MM.1S (cell line): ENCODE data around the gene ZNF142.

Source experiments
- DNase-seq: peaks from one replicate; pipeline ENCODE4 v3.0.0-alpha.2; 2015
- H2AFZ ChIP-seq: fragments of 300-600 bp; sonication (generic); 2 replicates; pipeline ENCODE4 v1.6.0; 2016; ENCODE audit warnings: antibody characterized with exemption, low read length
- H3F3A ChIP-seq: fragments of 300-600 bp; sonication (generic); 2 replicates; pipeline ENCODE4 v1.6.1; 2016; ENCODE audit warnings: mild to moderate bottlenecking, antibody characterized with exemption, low read length, moderate library complexity, mixed read lengths; ENCODE audit not compliant: insufficient read depth
- H3K27ac ChIP-seq: fragments of 300-600 bp; sonication (generic); 2 replicates; pipeline ENCODE4 v1.5.1; 2016; ENCODE audit warnings: mild to moderate bottlenecking, low read length
- H3K27me3 ChIP-seq: fragments of 300-600 bp; sonication (generic); replicated peaks from 2 replicates; pipeline ENCODE4 v1.6.0; 2016; ENCODE audit warnings: low read length; ENCODE audit not compliant: insufficient read depth
- H3K36me3 ChIP-seq: fragments of 300-600 bp; sonication (generic); replicated peaks from 2 replicates; pipeline ENCODE4 v1.6.1; 2016; ENCODE audit warnings: mild to moderate bottlenecking, low read length, mixed read lengths; ENCODE audit not compliant: insufficient read depth
- H3K4me1 ChIP-seq: fragments of 300-600 bp; sonication (generic); 2 replicates; pipeline ENCODE4 v1.6.1; 2016; ENCODE audit warnings: low read length, mixed read lengths
- H3K4me2 ChIP-seq: fragments of 300-600 bp; sonication (generic); 2 replicates; pipeline ENCODE4 v1.6.0; 2016; ENCODE audit warnings: low read depth, low read length
- H3K4me3 ChIP-seq: fragments of 300-600 bp; sonication (generic); 2 replicates; pipeline ENCODE4 v1.5.1; 2016; ENCODE audit warnings: low read length, mixed read lengths
- H3K79me2 ChIP-seq: fragments of 300-600 bp; sonication (generic); 2 replicates; pipeline ENCODE4 v1.6.1; 2016; ENCODE audit warnings: mixed run types, low read length, mixed read lengths
- H3K9ac ChIP-seq: fragments of 300-600 bp; sonication (generic); 2 replicates; pipeline ENCODE4 v1.6.1; 2016; ENCODE audit warnings: low read length, mixed read lengths
- H3K9me2 ChIP-seq: fragments of 300-600 bp; sonication (generic); replicated peaks from 2 replicates; pipeline ENCODE4 v1.6.1; 2016; ENCODE audit warnings: mild to moderate bottlenecking, low read length, mixed read lengths; ENCODE audit not compliant: insufficient read depth
- H3K9me3 ChIP-seq: fragments of 300-600 bp; sonication (generic); replicated peaks from 2 replicates; pipeline ENCODE4 v1.6.1; 2016; ENCODE audit warnings: mild to moderate bottlenecking, low read length, mixed read lengths; ENCODE audit not compliant: insufficient read depth
- H4K20me1 ChIP-seq: fragments of 300-600 bp; sonication (generic); 2 replicates; pipeline ENCODE4 v1.6.1; 2016; ENCODE audit warnings: mild to moderate bottlenecking, low read length, moderate library complexity, mixed read lengths; ENCODE audit not compliant: insufficient read depth
- CTCF ChIP-seq: fragments of 300-600 bp; sonication (generic); IDR thresholded peaks from 2 replicates; pipeline ENCODE4 v1.5.1; 2016; ENCODE audit warnings: antibody characterized with exemption, low read length, mixed read lengths
- EZH2 ChIP-seq: fragments of 300-600 bp; sonication (generic); optimal IDR thresholded peaks from 2 replicates; pipeline ENCODE3; 2017; ENCODE audit warnings: low read depth, mild to moderate bottlenecking, antibody characterized with exemption, low read length, mixed read lengths
- EZH2phosphoT487 ChIP-seq: fragments of 300-600 bp; sonication (generic); IDR thresholded peaks from 2 replicates; pipeline ENCODE4 v1.6.1; 2018; ENCODE audit warnings: antibody characterized with exemption, low read length

ZNF142 gene

GRCh38 chr2:218618102-218618860 lies 41.1 kb downstream of the ZNF142 start:
- H2AFZ ChIP-seq, result no peak overlapping the region
- DNase-seq, result no peak
- TF ChIP-seq CTCF (peak; percentile 20), EZH2 (no peak), EZH2phosphoT487 (no peak)
- no peaks in the 10 kb centered on the region for H3K4me1 ChIP-seq
- H3K9me2 ChIP-seq, result no peaks in the 10 kb centered on the region
- no peak overlapping the region for H3K4me2 ChIP-seq
- H3K79me2 ChIP-seq, result no peaks in the 10 kb centered on the region
- H3K9ac ChIP-seq, result no peak overlapping the region
- no peak overlapping the region for H3K27ac ChIP-seq
- H4K20me1 ChIP-seq, result no peaks in the 10 kb centered on the region
- H3K27me3 ChIP-seq, result no peaks in the 10 kb centered on the region
- no peak overlapping the region for H3K4me3 ChIP-seq
- H3K36me3 ChIP-seq, result no peaks in the 10 kb centered on the region
- no peaks in the 10 kb centered on the region for H3F3A ChIP-seq
- H3K9me3 ChIP-seq, result no peaks in the 10 kb centered on the region

GRCh38 chr2:218615868-218616315 lies 43.5 kb downstream of the ZNF142 start:
- Histone ChIP-seq H3K9me2 (no peaks in the 10 kb centered on the region), H3K36me3 (no peaks in the 10 kb centered on the region), H3K4me3 (no peak overlapping the region), H3K4me2 (no peak overlapping the region), H4K20me1 (no peaks in the 10 kb centered on the region), H3K79me2 (no peaks in the 10 kb centered on the region), H2AFZ (no peak overlapping the region), H3F3A (no peaks in the 10 kb centered on the region), H3K9me3 (no peaks in the 10 kb centered on the region), H3K27ac (no peak overlapping the region), H3K4me1 (no peaks in the 10 kb centered on the region), H3K27me3 (no peaks in the 10 kb centered on the region), H3K9ac (no peak overlapping the region)
- TF ChIP-seq CTCF (no peak), EZH2phosphoT487 (no peak), EZH2 (no peak)
- no peak for DNase-seq

GRCh38 chr2:218607436-218608115 lies 51.8 kb downstream of the ZNF142 start, which contains the start of gene PLCD4:
PLCD4 (plus strand) TSS chr2:218607899; CDS start chr2:218615740, 7,841 bp downstream.
- Histone ChIP-seq H3K4me3 (no peak within 1 kb of the TSS), H3K27ac (no peak within 1 kb of the TSS)

More at GRCh38 chr2:218607436-218608115, 51.8 kb downstream of the ZNF142 start, which contains the start of gene PLCD4:
- Histone ChIP-seq H3K36me3 (no peaks in the 10 kb centered on the region), H4K20me1 (no peaks in the 10 kb centered on the region), H3K27me3 (no peaks in the 10 kb centered on the region), H2AFZ (no peak within 1 kb of the TSS), H3K9me3 (no peaks in the 10 kb centered on the region), H3F3A (no peaks in the 10 kb centered on the region), H3K79me2 (no peaks in the 10 kb centered on the region), H3K4me2 (no peak within 1 kb of the TSS), H3K9me2 (no peaks in the 10 kb centered on the region), H3K9ac (no peak within 1 kb of the TSS), H3K4me1 (no peaks in the 10 kb centered on the region)
- no peak for DNase-seq
- no peak for TF ChIP-seq EZH2
- no peak for TF ChIP-seq CTCF
- TF ChIP-seq EZH2phosphoT487, result no peak
